Heart right ventricle (tissue), 16 donors: ENCODE results near the gene SMAD9. TPM values are rescaled to one million over a fixed set of nuclear protein-coding genes. Genes with fewer than 3 reads are reported as not detected.

Source experiments
- ATAC-seq, 8 donors: fragments of 200-7000 bp; cut with Tn5 transposase; one replicate each; pipeline ENCODE4 v1.9.1; 2020; ENCODE audit warnings: mild to moderate bottlenecking in 8 of 8, moderate library complexity in 8 of 8, moderate number of reproducible peaks in 1 of 8
- DNase-seq, 2 donors: peaks; one replicate each; pipeline ENCODE4 v3.0.0-alpha.2; 2020
- H3K27ac ChIP-seq, 10 donors: fragments of 200-600 bp; sonication (generic) in 2 of 10; one replicate each; pipeline versions ENCODE4 v1.5.0 to v1.8.0; 2020 to 2022; ENCODE audit warnings: mild to moderate bottlenecking in 3 of 10
- H3K27me3 ChIP-seq, 7 donors: fragments of 200-600 bp; one replicate each; pipeline ENCODE4 v1.8.0; 2021 to 2022; ENCODE audit warnings: mild to moderate bottlenecking in 2 of 7
- H3K36me3 ChIP-seq, 9 donors: fragments of 200-600 bp; sonication (generic) in 1 of 9; one replicate each; pipeline versions ENCODE4 v1.5.0 to v1.8.0; 2020 to 2022; ENCODE audit warnings: mild to moderate bottlenecking in 2 of 9
- H3K4me1 ChIP-seq, 9 donors: fragments of 200-600 bp; sonication (generic) in 1 of 9; one replicate each; pipeline versions ENCODE4 v1.5.0 to v1.8.0; 2020 to 2022; ENCODE audit warnings: mild to moderate bottlenecking in 4 of 9
- H3K4me3 ChIP-seq, 10 donors: fragments of 200-600 bp; sonication (generic) in 2 of 10; one replicate each; pipeline versions ENCODE4 v1.5.0 to v1.8.0; 2020 to 2022; ENCODE audit warnings: mild to moderate bottlenecking in 7 of 10, moderate library complexity in 2 of 10
- H3K9me3 ChIP-seq, 11 donors: fragments of 200-600 bp in 10 of 11; sonication (generic) in 2 of 11; one replicate each; pipeline versions ENCODE4 v1.5.0 to v1.8.0; 2013 to 2022; ENCODE audit warnings: mild to moderate bottlenecking in 2 of 11, control low read depth in 1 of 11, moderate library complexity in 1 of 11
- CTCF ChIP-seq, 9 donors: fragments of 200-600 bp; sonication (generic) in 2 of 9; IDR thresholded peaks; one replicate each; pipeline versions ENCODE4 v1.5.0 to v1.8.0; 2021 to 2022; ENCODE audit warnings: antibody characterized with exemption in 9 of 9, mild to moderate bottlenecking in 5 of 9, moderate library complexity in 1 of 9
- WGBS, 2 donors: extraction: QIAGEN DNeasy Blood & Tissue Kit; methylation state at CpG; one replicate each; pipeline ENCODE4 v1.1.7; 2013; ENCODE audit warnings: inconsistent platforms in 1 of 2; 5-methylcytosine and 5-hydroxymethylcytosine counted together
- intact Hi-C, 10 donors: fragments of 100-400 bp; cut with DNase I; formaldehyde crosslinking; loops; one replicate each; pipeline versions ENCODE4 v1.11.1 to v1.14.2; 2022
- polyA plus RNA-seq, 2 donors: library from polyadenylated mRNA; stranded (reverse); fragments of 200-250 nt; gene quantifications; one replicate each; pipeline ENCODE4 v1.2.3, GENCODE V29; 2013
- total RNA-seq, 10 donors: library from RNA; stranded (reverse); fragmentation: NEBNext Ultra II Directional in 3 of 10; extraction: Animal tissue kit (Norgen Biotek cat#: 25700) in 3 of 10; gene quantifications; one replicate each; pipeline versions ENCODE4 v1.2.1 to v1.2.4, GENCODE V29; 2021 to 2023
- donor health status: Arrhythmogenic right ventricular cardiomyopathy.
- donor health status: ischemic (EF 13 %, LVEDD 7.1; RV severe dilation, severe dysfunction).
- donor health status: healthy with polysubstance abuse.
- donor health status: DM: no; HTN: yes; CAD: no.
- donor health status: DM: no; HTN: no; CAD: no.
- donor health status: ischemic (EF 25% LVEDD 6.9; RV normal size, moderate dysfunction).
- donor health status: ischemic (EF 25% LVEDD 5.7; RV mildly dilated, moderate dysfunction).
- donor health status: healthy.
- donor health status: DM: yes; HTN: yes; CAD: no.
- donor health status: Ischemic cardiomyopathy.
- donor health status: ischemic (EF 35%, LVEDD 5.7; RV mildly dilated, moderate dysfunction).
- donor health status: nonischemic (EF 11% LVEDD 7.7; RV severe dilation, severe dysfunction).
- donor health status: DM: yes; HTN: yes; CAD: no.
- donor health status: PGD.
- donor health status: ischemic (EF 29% LVEDD 5.4; RV normal size, mild dysfunction).
- donor health status: nonischemic (EF 23%, LVEDD 6.1; RV moderate dilation, normal function).

Gene SMAD9
- total and polyA plus RNA-seq, 12 donors: 1.2 to 7.8 (median 3.4) TPM

GRCh38 chr13:36814465-36814864 is 105.6 kb downstream of the SMAD9 start:
- H3K4me3 ChIP-seq: no peak overlapping the region
- WGBS, 2 donors: 35 to 36% methylated on average over 9 of the region's 9 CpGs
- no peak for ATAC-seq
- peaks cover 0 to 12% (median 6%) of the 10 kb centered on the region in 9 donors for H3K4me1 ChIP-seq
- TF ChIP-seq CTCF (IDR thresholded peaks at IDR 0.05): no peak
- no peak for DNase-seq
- H3K9me3 ChIP-seq: no peaks in the 10 kb centered on the region
- H3K27me3 ChIP-seq: no peaks in the 10 kb centered on the region
- intact Hi-C loops: no loop called here
- H3K36me3 ChIP-seq: no peaks in the 10 kb centered on the region
- no peak overlapping the region for H3K27ac ChIP-seq

- H3K4me3 ChIP-seq: no peak overlapping the region
- H3K9me3 ChIP-seq: no peaks in the 10 kb centered on the region
- no peak for TF ChIP-seq CTCF (IDR thresholded peaks at IDR 0.05)
- H3K4me1 ChIP-seq: peaks cover 0 to 7% (median 3%) of the 10 kb centered on the region in 9 donors
- no peak overlapping the region for H3K27ac ChIP-seq
- DNase-seq (no peak), ATAC-seq (no peak)
- 97 to 98% methylated on average over 1 of the region's 1 CpG for WGBS, 2 donors
- intact Hi-C loops: no loop called here
- no peaks in the 10 kb centered on the region for H3K27me3 ChIP-seq
- no peaks in the 10 kb centered on the region for H3K36me3 ChIP-seq
Observed at GRCh38 chr13:36813225-36813624, 106.8 kb downstream of the SMAD9 start.

- intact Hi-C loops: no loop called here
- Histone ChIP-seq H3K27me3 (peaks cover 0 to 4% (median 0%) of the 10 kb centered on the region in 7 donors), H3K4me3 (no peak overlapping the region), H3K27ac (no peak overlapping the region), H3K36me3 (no peaks in the 10 kb centered on the region), H3K4me1 (no peaks in the 10 kb centered on the region), H3K9me3 (no peaks in the 10 kb centered on the region)
- ATAC-seq: no peak
- 84 to 88% methylated on average over 2 of the region's 2 CpGs for WGBS, 2 donors
- DNase-seq: no peak
- TF ChIP-seq CTCF (IDR thresholded peaks at IDR 0.05): no peak
Observed at GRCh38 chr13:36807616-36808015, 112.4 kb downstream of the SMAD9 start.

- Histone ChIP-seq H3K9me3 (no peaks in the 10 kb centered on the region), H3K27me3 (peaks cover 0 to 8% (median 0%) of the 10 kb centered on the region in 7 donors), H3K36me3 (no peaks in the 10 kb centered on the region), H3K27ac (no peak overlapping the region), H3K4me1 (no peaks in the 10 kb centered on the region), H3K4me3 (no peak overlapping the region)
- WGBS, 2 donors: 92 to 99% methylated on average over 2 of the region's 2 CpGs
- intact Hi-C loops: no loop called here
- DNase-seq (no peak), ATAC-seq (no peak)
- TF ChIP-seq CTCF (IDR thresholded peaks at IDR 0.05): no peak
Observed at GRCh38 chr13:36806102-36806501, 113.9 kb downstream of the SMAD9 start.
